Measurements from ENCODE around the gene ADGRE2.

DNA sequence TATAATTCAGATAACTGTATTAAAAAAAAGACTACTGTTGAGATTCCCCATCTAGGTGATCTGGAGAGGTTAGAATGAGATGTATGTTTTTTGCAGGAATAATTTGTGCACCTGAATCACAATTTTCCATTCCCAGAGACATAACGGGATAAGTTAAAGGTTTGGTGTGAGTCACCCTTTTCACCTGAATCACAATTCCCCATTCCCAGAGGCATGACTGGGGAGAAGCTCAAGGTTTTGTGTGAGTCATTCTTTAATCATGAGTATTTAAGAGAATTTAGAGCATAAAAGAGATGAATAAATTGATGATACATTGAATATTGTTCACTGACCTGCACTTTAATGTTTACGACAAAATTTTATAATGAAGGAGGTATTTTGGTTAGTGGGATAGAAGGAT lies 47.6 kb upstream of the ADGRE2 start:
- TF ChIP-seq, protein P1, sequence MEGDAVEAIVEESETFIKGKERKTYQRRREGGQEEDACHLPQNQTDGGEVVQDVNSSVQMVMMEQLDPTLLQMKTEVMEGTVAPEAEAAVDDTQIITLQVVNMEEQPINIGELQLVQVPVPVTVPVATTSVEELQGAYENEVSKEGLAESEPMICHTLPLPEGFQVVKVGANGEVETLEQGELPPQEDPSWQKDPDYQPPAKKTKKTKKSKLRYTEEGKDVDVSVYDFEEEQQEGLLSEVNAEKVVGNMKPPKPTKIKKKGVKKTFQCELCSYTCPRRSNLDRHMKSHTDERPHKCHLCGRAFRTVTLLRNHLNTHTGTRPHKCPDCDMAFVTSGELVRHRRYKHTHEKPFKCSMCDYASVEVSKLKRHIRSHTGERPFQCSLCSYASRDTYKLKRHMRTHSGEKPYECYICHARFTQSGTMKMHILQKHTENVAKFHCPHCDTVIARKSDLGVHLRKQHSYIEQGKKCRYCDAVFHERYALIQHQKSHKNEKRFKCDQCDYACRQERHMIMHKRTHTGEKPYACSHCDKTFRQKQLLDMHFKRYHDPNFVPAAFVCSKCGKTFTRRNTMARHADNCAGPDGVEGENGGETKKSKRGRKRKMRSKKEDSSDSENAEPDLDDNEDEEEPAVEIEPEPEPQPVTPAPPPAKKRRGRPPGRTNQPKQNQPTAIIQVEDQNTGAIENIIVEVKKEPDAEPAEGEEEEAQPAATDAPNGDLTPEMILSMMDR (IDR thresholded peaks at IDR 0.05; ENCODE audit: low read depth, low read length, poor library complexity, severe bottlenecking): no peak
- TF ChIP-seq EZH2phosphoT487 (IDR thresholded peaks at IDR 0.05; ENCODE audit: borderline replicate concordance, low read length): no peak

Measured in DOHH2 (cell line).